Measurements from ENCODE around the gene PIK3CB. TPM values are rescaled to one million over a fixed set of nuclear protein-coding genes. Genes with fewer than 3 reads are reported as not detected.

Gene PIK3CB
- polyA plus RNA-seq, 1 of the 3 experiments (the other 2 are of a cell fraction): 6.8 TPM

GRCh38 chr3:138809500-138810256 lies 25.1 kb downstream of the PIK3CB start:
- H3K79me2 ChIP-seq (ENCODE audit: insufficient read depth): peaks cover 35% of the 10 kb centered on the region; the same call in 1 of the 2 replicates
- no peaks in the 10 kb centered on the region for H4K20me1 ChIP-seq (ENCODE audit: insufficient read depth)
- no peaks in the 10 kb centered on the region for H3K9me2 ChIP-seq
- ChIA-PET CTCF (no interaction called here), POLR2A (no interaction called here)
- no peaks in the 10 kb centered on the region for H3K36me3 ChIP-seq (replicated peaks in 1 of 2; ENCODE audit: control insufficient read depth in 1 of 2, insufficient read depth in 2 of 2, low read length in 1 of 2)
- H3K4me3 ChIP-seq (ENCODE audit: low read depth in 2 of 2, low read length in 1 of 2): no peak overlapping the region
- H3K4me1 ChIP-seq (ENCODE audit: control insufficient read depth in 1 of 2, insufficient read depth in 2 of 2, low read depth in 1 of 2, low read length in 1 of 2): no peaks in the 10 kb centered on the region
- no peak overlapping the region for H3K9ac ChIP-seq
- H3F3A ChIP-seq (replicated peaks; ENCODE audit: insufficient read depth): peaks cover 3% of the 10 kb centered on the region
- no peak overlapping the region for H3K27ac ChIP-seq (ENCODE audit: low read depth in 2 of 2, low read length in 1 of 2)
- no peak overlapping the region for H3K4me2 ChIP-seq
- WGBS (ENCODE audit: low lambda C conversion rate): 94% methylated on average over 6 of the region's 6 CpGs
- no peak overlapping the region for H2AFZ ChIP-seq (ENCODE audit: low read depth)
- H3K9me3 ChIP-seq: no peaks in the 10 kb centered on the region
- TF ChIP-seq SIN3A (IDR thresholded peaks at IDR 0.05; ENCODE audit: borderline replicate concordance, low read depth, low read length) (no peak), MAX (IDR thresholded peaks at IDR 0.05; ENCODE audit: low read depth) (no peak), TCF12 (IDR thresholded peaks at IDR 0.05) (no peak), FOXJ3 (CRISPR knock-in tag; IDR thresholded peaks at IDR 0.05) (no peak), USF2 (IDR thresholded peaks at IDR 0.05; ENCODE audit: borderline replicate concordance, low read depth, low read length) (no peak), RFX5 (IDR thresholded peaks at IDR 0.05; ENCODE audit: low read length) (no peak), CTCF (IDR thresholded peaks at IDR 0.05) (no peak), RXRA (IDR thresholded peaks at IDR 0.05; ENCODE audit: borderline replicate concordance, low read depth) (no peak), MXI1 (IDR thresholded peaks at IDR 0.05; ENCODE audit: low read depth, low read length) (no peak), RAD21 (IDR thresholded peaks at IDR 0.05; ENCODE audit: low read length) (no peak), MEF2A (IDR thresholded peaks at IDR 0.05; ENCODE audit: borderline replicate concordance, low read depth) (no peak), REST (IDR thresholded peaks at IDR 0.05; ENCODE audit: low read depth, low read length) (no peak), GABPA (IDR thresholded peaks at IDR 0.05; ENCODE audit: low read depth) (no peak), IRF3 (IDR thresholded peaks at IDR 0.05; ENCODE audit: low read depth, low read length) (no peak), JUND (IDR thresholded peaks at IDR 0.05) (no peak), SMC3 (IDR thresholded peaks at IDR 0.05; ENCODE audit: low read depth, low read length) (no peak)
- no peak for DNase-seq
- no peaks in the 10 kb centered on the region for H3K27me3 ChIP-seq (ENCODE audit: insufficient read depth)
